GM18508 (cell line): ENCODE measurements around the gene C16orf90.

Experiments
- ATAC-seq: cut with Tn5 transposase; IDR thresholded peaks from one replicate; pipeline ENCODE4 v1.9.1; 2021; ENCODE audit warnings: moderate number of reproducible peaks; ENCODE audit not compliant: insufficient read depth, unreplicated experiment

The C16orf90 gene

GRCh38 chr16:3469736-3470135 is 25.6 kb downstream of the C16orf90 start:
- ATAC-seq = no peak

DNA sequence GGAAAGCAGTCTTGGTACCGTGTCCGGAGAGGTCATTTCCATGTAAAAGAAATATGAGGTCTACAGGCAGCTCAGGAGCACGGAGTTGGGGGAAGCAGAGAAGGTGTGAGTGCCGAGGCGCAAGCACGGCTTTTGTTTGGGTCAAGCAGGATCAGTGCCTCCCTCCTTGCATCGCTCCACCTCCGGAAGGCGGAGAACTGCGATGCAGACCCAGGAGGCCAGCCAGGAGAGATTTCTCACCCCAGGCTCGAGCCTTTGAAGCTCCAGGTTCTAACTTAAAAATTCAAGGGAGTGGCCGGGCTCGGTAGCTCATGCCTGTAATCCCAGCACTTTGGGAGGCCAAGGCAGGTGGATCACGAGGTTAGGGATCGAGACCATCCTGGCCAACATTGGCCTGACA is 26.8 kb downstream of the C16orf90 start:
- ATAC-seq = no peak

DNA sequence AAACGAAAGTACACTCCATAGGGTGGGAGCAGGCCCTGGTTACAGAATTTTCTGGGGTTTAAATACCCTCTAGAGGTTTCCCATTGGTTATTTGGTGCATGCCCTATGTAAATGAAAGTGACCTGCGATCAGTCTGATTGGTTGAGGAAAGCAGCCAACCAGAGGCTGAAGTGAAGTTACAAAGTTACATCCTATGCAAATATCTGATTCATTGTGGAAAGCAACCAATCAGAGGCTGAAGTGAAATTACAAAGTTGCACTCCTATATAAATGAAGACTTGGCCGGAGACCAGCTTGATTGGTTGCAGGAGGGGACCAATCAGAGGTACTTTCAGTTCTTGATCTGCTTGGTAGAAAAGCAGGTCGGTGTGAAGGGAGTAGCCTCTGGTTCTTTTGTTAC is 27.4 kb downstream of the C16orf90 start:
- ATAC-seq = no peak

DNA sequence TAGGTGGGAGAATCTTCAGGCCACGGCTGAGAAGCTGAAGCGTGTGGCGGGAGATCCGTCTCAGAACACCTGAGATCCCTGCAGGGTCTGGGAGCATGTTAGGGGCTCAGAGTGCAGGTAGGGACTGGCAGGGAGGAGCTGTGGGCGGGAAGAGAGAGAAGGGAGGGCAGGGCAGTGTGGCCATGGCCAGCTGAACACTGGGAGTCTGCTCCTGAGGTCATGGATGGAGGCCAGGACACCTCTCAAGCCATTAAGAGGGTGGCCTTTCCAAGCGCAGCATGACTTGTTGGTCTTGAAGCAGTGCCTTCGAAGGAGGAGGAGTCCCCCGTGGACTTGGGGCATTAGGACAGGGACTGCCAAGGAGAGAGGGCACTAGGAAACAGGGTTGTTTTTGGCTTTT is 28.1 kb downstream of the C16orf90 start:
- ATAC-seq = no peak

DNA sequence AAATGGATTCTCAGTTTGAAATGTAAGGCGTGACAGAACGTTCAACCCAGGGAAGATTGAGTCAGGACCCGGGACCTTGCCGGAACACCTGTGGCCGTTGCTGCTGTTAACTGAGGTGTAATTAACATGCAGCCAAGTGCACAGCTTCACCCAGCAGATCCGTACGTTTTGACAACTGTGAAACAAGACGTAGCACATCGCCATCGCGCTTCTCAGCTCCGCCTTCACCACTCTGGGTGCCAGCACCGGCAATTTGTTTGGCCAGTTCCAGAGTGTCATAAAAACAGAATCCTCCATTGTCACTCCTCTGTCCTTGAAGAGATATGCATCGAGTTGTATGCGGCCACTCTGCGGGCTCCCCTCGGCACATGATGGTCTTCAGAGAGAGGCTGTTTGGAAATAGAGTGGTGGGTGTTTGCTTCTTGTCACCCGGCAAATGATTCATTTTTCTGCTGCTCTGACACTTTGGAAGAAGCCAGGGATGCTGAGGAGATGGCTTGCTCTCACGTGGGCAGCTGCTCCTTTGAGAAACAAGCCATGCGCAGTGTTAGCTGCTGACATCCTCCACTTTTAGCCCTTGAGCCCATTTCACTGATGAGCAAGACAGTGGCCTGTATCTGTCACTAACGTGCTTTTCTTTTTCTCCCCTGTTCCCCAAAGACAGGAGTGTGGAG is 29.2 kb downstream of the C16orf90 start:
- ATAC-seq = no peak

DNA sequence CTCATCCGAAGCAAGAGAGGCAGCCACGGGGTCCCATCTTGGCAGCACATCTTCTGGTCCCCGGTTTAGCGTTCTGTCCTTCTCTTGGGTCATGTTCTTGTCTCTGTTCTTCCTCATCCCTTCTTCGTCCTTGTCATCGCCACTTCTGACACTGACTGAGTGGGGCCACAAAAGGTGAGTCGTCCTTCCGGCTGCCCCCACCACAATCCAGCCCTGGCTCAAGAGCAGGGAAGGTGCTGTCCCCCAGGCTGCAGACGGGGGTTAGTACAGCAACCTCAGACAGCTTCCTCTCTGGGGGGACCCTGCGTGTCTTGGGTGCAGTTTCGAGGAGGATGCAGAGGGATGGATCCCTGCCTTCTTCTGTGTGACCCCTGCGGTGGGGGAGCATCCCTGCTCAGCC is 30.0 kb downstream of the C16orf90 start:
- ATAC-seq = no peak

- no peak for ATAC-seq
Measured at GRCh38 chr16:3461151-3461550, 34.1 kb downstream of the C16orf90 start.

GRCh38 chr16:3460585-3460984 is 34.7 kb downstream of the C16orf90 start:
- ATAC-seq = no peak

- no peak for ATAC-seq
Measured at GRCh38 chr16:3460121-3460520, 35.2 kb downstream of the C16orf90 start.

DNA sequence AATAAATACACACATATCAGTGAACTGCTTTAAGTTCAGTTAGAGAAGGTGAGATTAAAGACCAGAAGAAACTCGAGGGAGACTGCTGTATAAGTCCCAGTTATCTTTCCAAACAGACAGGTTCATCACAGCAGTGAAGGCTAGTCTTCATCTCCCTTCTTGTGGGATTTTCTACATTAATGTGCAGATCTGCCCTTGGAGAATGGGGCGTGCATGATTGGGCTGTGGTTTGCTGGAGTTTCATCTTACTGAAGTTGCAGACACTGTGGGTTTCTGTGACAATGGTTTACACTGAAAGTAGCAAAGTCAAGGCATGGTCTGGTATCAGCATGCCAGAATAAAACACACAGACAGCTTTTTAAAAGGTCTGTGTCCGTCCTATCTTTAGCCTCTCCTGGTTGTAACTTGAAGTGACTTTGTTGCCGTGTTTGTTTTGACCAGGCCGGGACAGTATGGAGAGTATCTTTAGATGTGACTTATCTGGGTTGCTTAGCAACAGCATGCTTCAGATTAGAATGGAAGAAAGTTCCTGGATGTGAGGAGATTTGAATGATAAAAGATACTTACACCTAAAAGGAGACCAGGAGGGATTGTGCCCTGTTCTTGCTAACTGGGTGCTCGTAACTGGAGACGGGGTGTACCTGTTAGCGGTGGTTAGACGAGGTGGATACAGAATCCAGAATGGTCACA is 35.7 kb downstream of the C16orf90 start:
- no peak for ATAC-seq

- ATAC-seq = no peak
Measured at GRCh38 chr16:3458852-3459361, 36.4 kb downstream of the C16orf90 start.

DNA sequence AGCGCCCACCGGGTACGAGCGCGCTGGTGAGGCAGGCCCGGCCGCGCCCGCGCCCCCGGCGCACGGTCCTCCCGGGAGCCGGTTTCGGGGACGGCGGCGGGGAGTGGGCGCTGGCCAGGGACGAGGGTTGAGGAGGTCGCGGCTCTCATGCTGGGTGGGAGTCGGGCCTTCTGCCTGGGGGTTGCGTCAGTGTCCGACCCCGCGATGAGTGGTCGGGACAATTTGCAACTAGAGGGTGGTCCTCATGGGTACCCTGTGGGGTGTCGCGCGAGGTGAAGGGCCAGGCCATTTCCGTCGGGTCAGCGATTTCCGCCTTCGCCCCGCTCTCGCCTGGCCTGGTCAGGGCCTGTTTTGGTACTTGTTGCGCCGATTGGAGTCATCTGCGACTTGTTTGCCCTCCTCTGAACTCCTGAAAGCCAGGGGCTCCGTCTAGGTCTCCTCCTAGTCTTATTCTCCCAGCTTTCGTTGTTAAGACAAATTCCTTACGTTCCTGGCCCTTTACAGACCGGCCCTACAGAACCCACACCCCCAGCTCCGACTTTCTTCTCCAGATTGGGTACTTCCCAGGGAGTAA is 36.9 kb downstream of the C16orf90 start:
- ATAC-seq = no peak

DNA sequence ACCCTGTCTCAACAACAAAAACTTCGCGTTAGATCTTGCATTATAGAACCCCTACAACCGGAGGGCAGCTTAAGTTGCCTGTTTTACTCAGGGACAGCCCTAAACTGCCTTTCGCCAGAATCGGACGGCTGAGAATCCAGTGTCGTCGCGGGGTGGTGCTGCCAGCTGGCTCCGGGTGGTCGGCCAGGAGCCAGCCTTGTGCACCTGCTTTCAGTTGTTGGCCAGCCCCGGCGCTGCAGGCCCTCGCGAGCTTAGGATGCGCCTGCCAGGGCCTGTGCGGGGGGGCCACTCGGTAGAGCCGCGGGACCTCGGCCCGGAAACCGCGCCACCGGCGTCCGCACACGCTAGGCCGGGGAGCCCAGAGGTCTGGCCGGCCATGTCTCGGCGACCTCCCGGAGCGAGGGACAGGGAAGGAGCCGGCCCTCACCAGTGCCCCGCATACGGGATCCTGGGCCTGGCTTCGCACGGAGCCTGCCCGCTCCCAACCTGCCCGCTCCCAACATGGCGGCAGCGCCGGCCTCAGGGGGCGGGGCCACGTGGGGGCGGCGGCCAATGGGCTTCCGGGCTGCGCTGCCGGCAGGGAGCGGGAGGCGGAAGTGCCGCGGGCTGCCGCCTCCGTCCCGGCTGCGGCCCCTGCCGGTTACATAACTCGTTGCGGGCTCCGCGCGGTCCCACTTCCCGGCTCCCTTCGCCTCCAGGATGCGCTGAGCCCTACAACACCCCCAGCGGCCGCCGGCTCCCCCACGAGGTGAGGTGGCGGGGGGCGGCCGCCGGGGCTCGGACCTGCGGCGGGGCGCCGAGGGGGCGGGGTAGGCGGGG is 37.6 kb downstream of the C16orf90 start:
- ATAC-seq = peak; percentile 50

DNA sequence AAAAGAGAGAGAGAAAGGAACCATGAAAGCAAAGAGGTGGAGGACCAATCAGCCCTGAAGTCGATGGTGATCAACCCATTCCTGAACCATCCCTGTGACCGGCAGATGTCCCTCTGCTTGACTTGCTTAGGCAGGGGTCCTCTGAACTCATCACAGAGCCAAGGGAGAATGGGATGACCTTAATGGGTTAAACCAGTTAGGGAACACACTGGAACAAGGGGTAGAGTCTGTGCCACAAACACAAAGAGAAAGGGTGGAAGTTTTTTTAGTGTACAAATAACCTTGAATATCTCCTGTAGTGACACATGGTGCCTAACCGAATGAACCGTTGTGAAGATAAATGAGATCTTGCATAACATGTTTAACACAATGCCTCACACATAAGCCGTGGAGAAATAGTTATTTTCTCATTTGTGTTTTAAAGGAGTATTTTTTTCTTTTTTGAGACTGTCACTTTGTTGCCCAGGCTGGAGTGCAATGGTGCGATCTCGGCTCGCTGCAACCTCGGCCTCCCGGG is 40.6 kb downstream of the C16orf90 start:
- ATAC-seq = no peak

DNA sequence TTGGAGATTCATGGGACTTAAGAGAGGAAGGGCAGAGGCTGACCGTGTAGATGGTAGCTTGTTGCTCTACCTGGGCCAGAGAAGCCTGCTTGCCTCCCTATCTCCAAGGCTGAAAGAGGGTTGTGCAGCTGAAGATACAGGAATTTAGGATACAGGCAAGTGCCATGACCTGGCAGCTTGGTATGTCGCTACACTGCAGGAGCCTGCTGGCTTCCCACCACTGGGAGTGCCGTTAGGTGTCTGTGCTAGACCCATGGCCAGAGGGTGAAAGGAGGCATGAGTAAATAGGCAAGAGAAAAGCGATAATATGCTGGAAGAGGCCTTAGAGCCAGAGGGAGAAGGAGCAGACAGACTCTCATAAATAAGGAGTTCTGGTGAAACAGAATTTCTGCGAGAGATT is 41.2 kb downstream of the C16orf90 start:
- ATAC-seq = no peak

DNA sequence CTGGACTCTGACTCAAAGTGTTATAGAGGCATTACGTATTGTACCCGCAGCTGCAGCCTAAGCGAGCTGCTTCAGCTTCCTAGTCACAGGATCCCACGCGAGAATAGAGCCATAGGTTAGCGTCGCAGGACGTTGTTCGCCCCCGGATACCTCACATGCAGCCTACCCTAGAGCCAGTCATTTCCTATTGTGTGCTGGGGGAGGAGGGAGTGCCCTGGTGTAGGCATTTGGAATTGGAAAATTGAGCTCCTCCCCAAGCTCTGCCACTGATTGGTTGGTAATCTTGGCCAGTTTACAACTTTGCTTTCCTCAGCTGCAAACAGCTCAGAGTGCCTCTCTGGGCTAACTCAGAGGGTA is 51.3 kb downstream of the C16orf90 start:
- ATAC-seq = no peak
